Endothelial cell of umbilical vein (primary cell): ENCODE measurements around the gene SPSB2. TPM values are rescaled to one million over a fixed set of nuclear protein-coding genes. Genes with fewer than 3 reads are reported as not detected.

ENCODE experiments used
- BruUV-seq: library from RNA; stranded (reverse); fragments of 400-500 nt; replicated peaks from 2 replicates; lab custom pipeline; 2021; lab: Mats Ljungman, UMichigan
- CTCF ChIA-PET: fragments of 300-600, 350-600 bp; sonication (Branson Sonifier 250); formaldehyde crosslinking; loops from one replicate; lab custom pipeline; 2021; ENCODE audit warnings: antibody characterized with exemption, inconsistent platforms; lab: Charles Lee
- POLR2A ChIA-PET: fragments of 300-600, 350-600 bp; sonication (Branson Sonifier 250); formaldehyde crosslinking; loops from one replicate; lab custom pipeline; 2021; ENCODE audit warnings: antibody characterized with exemption, inconsistent platforms; lab: Charles Lee
- DNase-seq: peaks from one replicate; pipeline ENCODE4 v3.0.0-alpha.2; 2011; ENCODE audit warnings: low read depth, low spot score
- FAIRE-seq: peaks from 2 replicates; lab custom pipeline; 2011; peaks lifted over from hg19 to GRCh38; lab: Jason Lieb, UNC
- H2AFZ ChIP-seq: 2 replicates; pipeline ENCODE4 v1.6.0; 2012; ENCODE audit warnings: low read depth, low read length, control low read depth, inconsistent platforms
- H3K27ac ChIP-seq: 2 replicates; pipeline ENCODE4 v1.5.1; 2011; ENCODE audit warnings: low read depth, mild to moderate bottlenecking, control low read depth, low read length, moderate library complexity; ENCODE audit not compliant: insufficient read depth
- H3K27me3 ChIP-seq, 2 experiments: 2 replicates each; pipeline versions ENCODE4 v1.6.0 to v1.6.1; 2011; ENCODE audit warnings: low read length in 2 of 2, mixed read lengths in 1 of 2; ENCODE audit not compliant: control insufficient read depth in 2 of 2, insufficient read depth in 2 of 2
- H3K36me3 ChIP-seq, 2 experiments: 2 replicates in 1 of 2; 3 replicates in 1 of 2; pipeline ENCODE4 v1.5.1; 2011; ENCODE audit warnings: low read length in 2 of 2, mild to moderate bottlenecking in 1 of 2, moderate library complexity in 1 of 2; ENCODE audit not compliant: control insufficient read depth in 2 of 2, insufficient read depth in 2 of 2; ENCODE audit errors: extremely low read depth in 1 of 2
- H3K4me1 ChIP-seq: 3 replicates; pipeline ENCODE4 v1.5.1; 2011; ENCODE audit warnings: mild to moderate bottlenecking, low read length; ENCODE audit not compliant: control insufficient read depth, insufficient read depth; ENCODE audit errors: extremely low read depth
- H3K4me2 ChIP-seq: 2 replicates; pipeline ENCODE4 v1.6.1; 2011; ENCODE audit warnings: low read length, control low read depth, mixed read lengths; ENCODE audit not compliant: insufficient read depth
- H3K4me3 ChIP-seq, 3 experiments: fragments of 200-600 bp in 1 of 3; sonication (generic), shearing (Covaris generic) in 1 of 3; replicated peaks in 1 of 3; 2 replicates each; pipeline ENCODE4 v1.5.1; 2011 to 2016; ENCODE audit warnings: control low read depth in 3 of 3, low read length in 3 of 3, mild to moderate bottlenecking in 2 of 3, inconsistent platforms in 1 of 3, low read depth in 1 of 3, moderate library complexity in 1 of 3; ENCODE audit not compliant: insufficient read depth in 1 of 3
- H3K79me2 ChIP-seq: 2 replicates; pipeline ENCODE4 v1.6.0; 2012; ENCODE audit warnings: low read length, inconsistent platforms; ENCODE audit not compliant: control insufficient read depth, insufficient read depth
- H3K9ac ChIP-seq: replicated peaks from 2 replicates; pipeline ENCODE3; 2011; ENCODE audit warnings: low read length, control low read depth; ENCODE audit not compliant: insufficient read depth; ENCODE audit errors: extremely low read depth
- H3K9me1 ChIP-seq: replicated peaks from 3 replicates; pipeline ENCODE4 v1.6.0; 2011; ENCODE audit warnings: mild to moderate bottlenecking, low read length; ENCODE audit not compliant: control insufficient read depth, insufficient read depth; ENCODE audit errors: extremely low read depth
- H3K9me3 ChIP-seq: replicated peaks from 2 replicates; pipeline ENCODE4 v1.5.1; 2012; ENCODE audit warnings: low read length, inconsistent platforms; ENCODE audit not compliant: control insufficient read depth, insufficient read depth
- H4K20me1 ChIP-seq: replicated peaks from 2 replicates; pipeline ENCODE3; 2011; ENCODE audit warnings: mild to moderate bottlenecking, low read length; ENCODE audit not compliant: control insufficient read depth, insufficient read depth; ENCODE audit errors: extremely low read depth
- EZH2 ChIP-seq: IDR thresholded peaks from 2 replicates; pipeline ENCODE4 v1.6.1; 2012; ENCODE audit warnings: borderline replicate concordance, low read depth, mild to moderate bottlenecking, moderate library complexity, low read length, inconsistent platforms; ENCODE audit not compliant: severe bottlenecking
- FOS ChIP-seq: IDR thresholded peaks from 2 replicates; pipeline ENCODE4 v1.6.1; 2011; ENCODE audit warnings: mild to moderate bottlenecking, low read length, moderate library complexity, borderline replicate concordance; ENCODE audit not compliant: insufficient read depth
- GATA2 ChIP-seq: IDR thresholded peaks from 2 replicates; pipeline ENCODE4 v1.7.0; 2011; ENCODE audit warnings: low read depth, mild to moderate bottlenecking, moderate library complexity, mixed read lengths, low read length; ENCODE audit not compliant: insufficient read length, insufficient read depth
- JUN ChIP-seq: IDR thresholded peaks from 2 replicates; pipeline ENCODE4 v1.6.1; 2011; ENCODE audit warnings: borderline replicate concordance, low read depth; ENCODE audit not compliant: insufficient read length, insufficient read depth
- MYC ChIP-seq: IDR thresholded peaks from one replicate; pipeline ENCODE4 v1.6.1; 2011; ENCODE audit warnings: mild to moderate bottlenecking, low read depth, low read length
- POLR2A ChIP-seq: IDR thresholded peaks from 2 replicates; pipeline ENCODE4 v1.6.1; 2012; ENCODE audit warnings: low read depth, mild to moderate bottlenecking, control low read depth, low read length
- POLR2AphosphoS5 ChIP-seq: IDR thresholded peaks from 2 replicates; pipeline ENCODE4 v1.6.1; 2012; ENCODE audit warnings: low read depth, mild to moderate bottlenecking, control low read depth, low read length, moderate library complexity; ENCODE audit not compliant: insufficient read depth
- dilution Hi-C: fragments of 300-500 bp; cut with MboI; formaldehyde crosslinking; loops from one replicate; pipeline ENCODE4 v1.15.0; 2019; ENCODE audit warnings: low sequenced_read_pairs; ENCODE audit not compliant: extremely low pct_ligation_motif_present
- intact Hi-C: fragments of 100-400 bp; cut with micrococcal nuclease; formaldehyde crosslinking; loops from one replicate; pipeline ENCODE4 v1.10.0; 2022
- polyA plus RNA-seq, 4 experiments: library from polyadenylated mRNA; depleted of rRNA in 3 of 4; stranded (reverse) in 3 of 4; unstranded in 1 of 4; fragments of >200 nt; gene quantifications; 2 replicates each; pipeline versions ENCODE4 v1.2.1 to v1.2.3, GENCODE V29; 2011 to 2012; ENCODE audit warnings: missing spikeins in 1 of 4
- total RNA-seq: library from RNA; stranded (reverse); gene quantifications from 2 replicates; pipeline ENCODE4 v1.2.3, GENCODE V29; 2021
- TF ChIP-seq, protein P1 (sequence below), 2 donors: IDR thresholded peaks; 1 replicate in 1 of 2; 2 replicates in 1 of 2; pipeline ENCODE4 v1.5.1; 2011; ENCODE audit warnings: low read length in 2 of 2, mild to moderate bottlenecking in 2 of 2, moderate library complexity in 2 of 2, control low read depth in 1 of 2, inconsistent platforms in 1 of 2, low read depth in 1 of 2; ENCODE audit not compliant: insufficient read depth in 1 of 2; ENCODE audit errors: extremely low read depth in 1 of 2
- TF ChIP-seq, protein P2 (sequence below): IDR thresholded peaks from 2 replicates; pipeline ENCODE4 v1.6.1; 2011; ENCODE audit not compliant: insufficient read depth, insufficient read length

The SPSB2 gene
- total and polyA plus RNA-seq, 2 donors (not counting 3 experiments of a cell fraction or from before 2014, with no cell fraction given): 3.8 to 6.9 TPM

DNA sequence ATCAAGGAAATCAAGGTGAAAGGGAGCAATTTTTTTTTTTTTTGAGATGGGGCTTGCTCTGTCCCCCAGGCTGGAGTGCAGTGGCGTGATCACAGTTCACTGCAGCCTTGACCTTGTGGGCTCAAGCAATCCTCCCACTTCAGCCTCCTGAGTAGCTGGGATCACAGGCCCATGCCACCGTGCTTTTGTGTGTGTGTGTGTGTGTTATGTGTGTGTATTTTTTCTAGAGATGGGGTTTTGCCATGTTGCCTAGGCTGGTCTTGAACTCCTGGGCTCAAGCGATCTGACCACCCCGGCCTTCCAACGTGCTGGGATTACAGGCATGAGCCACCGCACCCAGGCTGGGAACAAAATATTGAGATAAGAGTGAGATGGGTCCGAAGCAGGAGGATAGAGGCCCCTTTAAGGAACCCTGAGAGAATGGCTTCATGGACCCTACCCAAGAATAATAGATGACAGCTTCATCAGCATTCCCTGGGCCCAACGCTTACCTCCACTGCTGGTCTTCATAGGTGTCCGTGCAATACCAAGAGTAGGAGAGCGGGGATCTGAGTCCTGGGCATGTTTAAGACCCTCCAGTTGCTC lies 23.0 kb downstream of the SPSB2 start:
- dilution Hi-C loops: no loop called here
- peaks cover 24% of the 10 kb centered on the region for H3K4me1 ChIP-seq
- no peak for TF ChIP-seq EZH2
- no peak for TF ChIP-seq JUN
- no peak for TF ChIP-seq POLR2AphosphoS5
- TF ChIP-seq GATA2: no peak
- TF ChIP-seq, protein P1, sequence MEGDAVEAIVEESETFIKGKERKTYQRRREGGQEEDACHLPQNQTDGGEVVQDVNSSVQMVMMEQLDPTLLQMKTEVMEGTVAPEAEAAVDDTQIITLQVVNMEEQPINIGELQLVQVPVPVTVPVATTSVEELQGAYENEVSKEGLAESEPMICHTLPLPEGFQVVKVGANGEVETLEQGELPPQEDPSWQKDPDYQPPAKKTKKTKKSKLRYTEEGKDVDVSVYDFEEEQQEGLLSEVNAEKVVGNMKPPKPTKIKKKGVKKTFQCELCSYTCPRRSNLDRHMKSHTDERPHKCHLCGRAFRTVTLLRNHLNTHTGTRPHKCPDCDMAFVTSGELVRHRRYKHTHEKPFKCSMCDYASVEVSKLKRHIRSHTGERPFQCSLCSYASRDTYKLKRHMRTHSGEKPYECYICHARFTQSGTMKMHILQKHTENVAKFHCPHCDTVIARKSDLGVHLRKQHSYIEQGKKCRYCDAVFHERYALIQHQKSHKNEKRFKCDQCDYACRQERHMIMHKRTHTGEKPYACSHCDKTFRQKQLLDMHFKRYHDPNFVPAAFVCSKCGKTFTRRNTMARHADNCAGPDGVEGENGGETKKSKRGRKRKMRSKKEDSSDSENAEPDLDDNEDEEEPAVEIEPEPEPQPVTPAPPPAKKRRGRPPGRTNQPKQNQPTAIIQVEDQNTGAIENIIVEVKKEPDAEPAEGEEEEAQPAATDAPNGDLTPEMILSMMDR (IDR thresholded peaks at IDR 0.05; ENCODE audit: extremely low read depth in 1 of 2, insufficient read depth in 1 of 2, low read depth in 1 of 2, low read length in 2 of 2): no peak
- TF ChIP-seq MYC: no peak
- no peak for TF ChIP-seq FOS
- TF ChIP-seq, protein P2, sequence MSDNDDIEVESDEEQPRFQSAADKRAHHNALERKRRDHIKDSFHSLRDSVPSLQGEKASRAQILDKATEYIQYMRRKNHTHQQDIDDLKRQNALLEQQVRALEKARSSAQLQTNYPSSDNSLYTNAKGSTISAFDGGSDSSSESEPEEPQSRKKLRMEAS: no peak
- no peak for TF ChIP-seq POLR2A
- no peaks in the 10 kb centered on the region for H3K27me3 ChIP-seq
- no peak overlapping the region for H3K27ac ChIP-seq
- CTCF ChIA-PET: interaction anchor here (3.7 to 4.6 kb wide), 2 partner anchors 22 to 97 kb away, joined by 26 to 28 read pairs; partner anchors contain the start of genes MLF2 and SPSB2
- BruUV-seq: no TSS peak
- no peaks in the 10 kb centered on the region for H3K9me1 ChIP-seq
- no peak overlapping the region for H2AFZ ChIP-seq
- no peaks in the 10 kb centered on the region for H3K9me3 ChIP-seq
- peaks cover 9 to 26% of the 10 kb centered on the region in 2 experiments for H3K36me3 ChIP-seq
- FAIRE-seq (no peak), DNase-seq (no peak)
- intact Hi-C loops: loop anchor here (2.0 kb wide), 1 partner anchor 15 kb away; no protein-coding TSS in a partner anchor
- H3K79me2 ChIP-seq: peaks cover 41% of the 10 kb centered on the region
- H3K4me2 ChIP-seq: peak overlapping the region; percentile 74
- no peaks in the 10 kb centered on the region for H4K20me1 ChIP-seq
- POLR2A ChIA-PET: interaction anchor here (0.7 kb wide), 1 partner anchor 161 kb away, joined by 3 read pairs; no protein-coding TSS in a partner anchor
- peak overlapping the region; percentile 37 for H3K9ac ChIP-seq
- H3K4me3 ChIP-seq: peak overlapping the region; percentile 34 to 70 (median 38)
